ENCODE data around the gene NKX1-1.
A peak's percentile ranks its signal among the peaks of the same experiment; 100 is the strongest.

The NKX1-1 gene

DNA sequence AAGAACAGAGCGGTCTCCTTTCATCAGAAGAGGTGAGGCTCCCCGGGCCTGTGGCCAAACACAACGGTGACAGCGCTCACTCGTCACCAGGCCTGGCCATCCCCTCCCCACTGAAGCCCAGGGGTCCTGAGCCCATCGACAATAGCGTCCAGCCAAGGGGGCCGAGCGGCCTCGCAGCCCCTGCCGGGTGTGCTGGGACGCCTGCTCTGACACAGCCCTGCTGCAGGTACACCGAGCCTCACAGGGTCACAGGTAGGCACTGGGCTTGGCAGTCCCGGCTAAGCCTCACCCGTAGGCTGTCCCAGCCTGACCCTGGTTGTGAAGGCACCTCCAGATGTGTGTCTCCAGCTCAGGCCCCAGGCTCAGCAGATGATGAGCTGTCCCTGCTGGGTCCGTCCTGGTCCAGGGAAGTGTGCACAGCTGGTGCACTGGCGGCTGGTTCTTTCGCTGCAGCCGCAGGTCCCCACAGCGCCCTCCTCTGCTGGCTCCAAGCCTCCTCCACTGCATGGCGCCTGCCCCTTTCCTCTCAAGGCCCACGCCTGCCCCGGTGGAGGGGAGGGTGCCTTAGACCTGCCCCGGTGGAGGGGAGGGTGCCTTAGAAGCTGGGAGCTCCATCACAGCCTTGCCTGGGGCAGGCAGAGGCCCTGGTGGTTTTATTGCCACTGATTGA, 37.7 kb downstream of the NKX1-1 start:
- Histone ChIP-seq H3K4me3 (no peak overlapping the region), H3K27me3 (no peaks in the 10 kb centered on the region), H3K9me3 (peaks cover 10% of the 10 kb centered on the region), H4K20me1 (no peaks in the 10 kb centered on the region), H3K27ac (no peak overlapping the region), H3K36me3 (peaks cover 11% of the 10 kb centered on the region; the same call in 1 of the 2 replicates), H3K9ac (no peak overlapping the region), H3K4me1 (peaks cover 30% of the 10 kb centered on the region), H3K4me2 (no peak overlapping the region)
- no peak for TF ChIP-seq Cebpa-rat (IDR thresholded peaks at IDR 0.05)

DNA sequence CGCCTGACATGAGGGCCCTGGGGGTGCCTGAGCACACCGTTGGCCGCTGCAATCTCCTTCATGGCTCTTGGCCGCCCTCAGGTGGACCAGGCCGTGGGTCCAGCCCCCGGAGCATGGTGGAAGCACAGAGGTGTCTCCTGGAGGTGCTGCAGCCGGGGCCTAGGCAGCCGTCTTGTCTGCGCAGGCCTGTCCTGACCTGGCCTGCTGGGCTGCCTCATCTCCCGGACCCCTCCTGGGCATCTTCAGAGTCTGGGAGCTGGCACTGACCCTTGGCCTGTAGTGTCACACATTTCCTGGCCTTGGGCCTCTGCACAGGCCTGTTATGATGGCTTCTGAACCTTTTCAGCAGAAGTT, 38.3 kb downstream of the NKX1-1 start:
- TF ChIP-seq Cebpa-rat (IDR thresholded peaks at IDR 0.05), result no peak
- no peak overlapping the region for H3K4me3 ChIP-seq
- H3K9ac ChIP-seq, result no peak overlapping the region
- peaks cover 8% of the 10 kb centered on the region; the same call in 1 of the 2 replicates for H3K36me3 ChIP-seq
- no peak overlapping the region for H3K27ac ChIP-seq
- no peaks in the 10 kb centered on the region for H3K27me3 ChIP-seq
- H3K4me1 ChIP-seq, result peaks cover 30% of the 10 kb centered on the region
- peaks cover 5% of the 10 kb centered on the region for H3K9me3 ChIP-seq
- H4K20me1 ChIP-seq, result no peaks in the 10 kb centered on the region
- no peak overlapping the region for H3K4me2 ChIP-seq

DNA sequence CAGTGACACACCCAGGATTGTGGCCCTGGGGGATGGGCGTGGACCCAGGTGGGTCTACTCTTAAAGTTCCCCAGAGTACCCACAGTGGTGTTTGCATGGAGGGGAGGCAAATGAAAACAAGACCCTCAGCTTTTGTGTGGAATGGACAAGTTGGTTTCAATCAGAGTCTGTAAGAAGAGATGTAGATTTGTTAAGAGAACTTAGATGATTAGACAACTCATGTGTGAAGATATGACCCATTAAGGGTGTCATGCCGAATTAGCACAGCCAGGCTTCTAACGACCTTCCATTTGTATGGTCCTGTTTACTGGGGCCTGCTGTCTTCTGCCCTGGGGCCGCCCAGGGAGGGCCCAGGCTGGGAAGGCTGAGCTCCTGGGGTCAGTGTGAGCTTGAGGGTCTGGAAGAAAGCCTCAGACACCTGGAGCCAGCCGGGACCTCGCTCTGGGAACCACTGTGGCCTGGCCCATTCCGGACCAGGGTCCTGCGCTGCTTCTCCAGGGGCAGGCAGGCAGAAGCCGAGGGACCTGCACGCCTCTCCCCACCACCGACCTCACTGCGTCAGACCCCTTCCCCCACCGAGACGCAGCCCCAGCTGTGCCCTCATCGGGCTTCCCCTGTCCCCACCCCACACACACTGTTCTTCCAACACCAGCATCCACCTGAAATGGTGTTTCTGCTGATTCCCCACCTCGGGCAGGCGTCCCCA, 38.9 kb downstream of the NKX1-1 start:
- Histone ChIP-seq H4K20me1 (no peaks in the 10 kb centered on the region), H3K9me3 (no peaks in the 10 kb centered on the region)
- TF ChIP-seq Cebpa-rat (IDR thresholded peaks at IDR 0.05), result no peak

DNA sequence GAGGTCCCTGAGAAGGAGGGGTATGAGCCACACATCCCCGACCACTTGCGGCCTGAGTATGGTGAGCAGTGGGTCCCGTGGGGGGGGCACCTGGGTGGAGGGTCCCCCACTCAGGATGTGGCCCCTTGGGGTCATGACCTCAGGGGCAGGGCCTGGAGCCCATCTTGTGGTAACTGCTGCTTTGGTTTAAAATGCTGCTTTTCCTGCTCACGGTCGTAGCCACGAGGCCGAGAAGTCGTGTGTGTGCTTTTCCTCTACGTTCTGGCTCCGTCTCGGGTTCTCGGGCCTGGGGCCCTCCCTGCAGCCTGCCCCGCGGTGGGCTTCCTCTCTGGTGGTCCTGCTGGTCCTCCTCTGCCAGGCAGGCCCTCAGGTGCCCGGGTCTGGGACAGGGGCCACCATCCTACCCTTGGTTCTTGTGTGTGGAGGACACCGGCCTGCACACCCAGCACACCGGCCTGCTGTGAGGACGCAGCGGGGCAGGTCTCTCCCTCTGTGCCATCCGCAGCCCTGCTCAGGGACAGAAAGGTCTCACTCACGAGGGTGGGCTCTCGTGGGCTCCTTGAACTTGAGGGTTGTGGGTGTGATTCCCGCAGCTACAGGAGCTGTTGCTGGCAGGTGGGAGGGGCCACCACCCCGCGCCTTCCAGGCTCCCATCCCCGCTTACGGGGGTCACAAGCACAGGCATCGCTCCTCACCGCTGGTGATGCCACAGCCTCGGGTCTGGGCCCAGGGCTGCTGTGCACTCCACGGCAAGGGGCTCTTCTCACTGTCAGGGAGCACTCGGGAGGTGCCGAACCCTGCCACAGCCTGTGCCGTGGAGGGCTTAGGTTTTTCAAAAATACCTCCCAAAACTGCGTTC, 39.6 kb downstream of the NKX1-1 start:
- Histone ChIP-seq H3K4me2 (peak overlapping the region; percentile 64), H3K36me3 (no peaks in the 10 kb centered on the region), H3K4me3 (no peak overlapping the region), H4K20me1 (no peaks in the 10 kb centered on the region), H3K27me3 (no peaks in the 10 kb centered on the region), H3K9ac (0 out of 2 replicates have a peak overlapping the region, but pooled peaks have one; percentile 34), H3K27ac (peak overlapping the region; percentile 30; the same call in 1 of the 2 replicates), H3K4me1 (peaks cover 30% of the 10 kb centered on the region), H3K9me3 (no peaks in the 10 kb centered on the region)
- no peak for TF ChIP-seq Cebpa-rat (IDR thresholded peaks at IDR 0.05)

More for the DNA sequence above, 38.9 kb downstream of the NKX1-1 start:
- H3K27ac ChIP-seq, result 0 out of 2 replicates have a peak overlapping the region, but pooled peaks have one; percentile 30
- peak overlapping the region; percentile 64; the same call in 1 of the 2 replicates for H3K4me2 ChIP-seq
- H3K4me1 ChIP-seq, result peaks cover 30% of the 10 kb centered on the region
- H3K9ac ChIP-seq, result no peak overlapping the region
- no peak overlapping the region for H3K4me3 ChIP-seq
- H3K27me3 ChIP-seq, result no peaks in the 10 kb centered on the region
- peaks cover 3% of the 10 kb centered on the region; the same call in 1 of the 2 replicates for H3K36me3 ChIP-seq

DNA sequence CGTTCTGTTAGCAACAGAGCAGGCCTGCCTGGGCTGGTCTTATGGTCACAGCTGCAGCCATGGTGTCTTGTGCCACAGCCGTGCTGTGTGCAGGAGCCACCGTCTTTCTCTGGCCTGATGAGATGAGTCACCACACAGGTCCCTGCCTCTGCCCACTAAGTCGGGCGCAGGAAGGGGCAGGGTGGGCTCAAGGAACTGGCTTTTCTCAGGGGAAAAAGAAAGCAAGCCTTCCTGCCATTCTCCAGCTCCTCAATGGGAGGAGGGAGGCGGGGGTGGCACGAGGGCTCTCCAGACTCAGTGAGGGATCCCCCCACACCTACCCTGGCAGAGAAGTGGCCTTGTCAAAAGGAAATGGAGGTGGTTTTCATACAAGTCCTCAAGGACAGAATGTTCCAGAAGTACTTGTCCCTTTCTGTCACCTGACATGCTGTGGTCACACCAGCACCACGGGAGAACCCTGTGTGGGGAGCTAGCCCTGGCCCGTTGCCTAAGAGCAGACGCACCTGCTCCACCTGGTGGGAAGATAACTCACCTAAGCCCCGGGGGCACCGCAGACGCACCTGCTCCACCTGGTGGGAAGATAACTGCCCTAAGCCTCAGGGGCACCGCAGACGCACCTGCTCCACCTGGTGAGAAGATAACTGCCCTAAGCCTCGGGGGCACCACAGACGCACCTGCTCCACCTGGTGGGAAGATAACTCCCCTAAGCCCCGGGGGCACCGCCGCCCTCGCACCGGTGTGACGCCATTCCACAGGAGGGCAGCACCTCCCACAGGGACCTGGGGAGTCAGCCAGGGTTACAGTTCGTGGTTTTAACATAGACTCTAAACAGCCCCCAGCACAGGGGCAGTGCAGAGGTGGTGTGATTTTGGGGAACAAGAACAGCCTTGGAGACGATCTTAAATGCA, 40.7 kb downstream of the NKX1-1 start:
- no peaks in the 10 kb centered on the region for H3K9me3 ChIP-seq
- TF ChIP-seq Cebpa-rat (IDR thresholded peaks at IDR 0.05), result no peak

DNA sequence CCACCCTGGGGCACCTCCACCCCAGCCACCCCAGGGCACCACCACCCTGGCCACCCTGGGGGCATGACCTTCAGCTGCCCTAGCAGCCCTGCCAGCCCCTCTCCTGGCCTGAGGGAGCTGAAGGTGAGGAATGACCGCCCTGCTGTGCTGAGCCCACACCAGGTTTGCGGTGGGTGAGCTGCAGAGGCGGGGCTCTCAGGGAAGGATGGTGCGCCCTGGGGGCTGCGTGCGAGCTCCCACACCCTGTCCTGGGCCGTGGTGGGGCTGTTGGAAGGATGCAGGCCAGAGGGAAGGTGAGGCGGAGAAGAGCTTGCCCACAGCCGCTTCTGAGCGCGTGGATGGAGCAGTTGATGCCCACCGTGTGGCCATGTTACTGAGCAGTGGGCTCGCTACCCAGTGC, 41.5 kb downstream of the NKX1-1 start:
- H3K27me3 ChIP-seq, result no peaks in the 10 kb centered on the region
- H3K4me2 ChIP-seq, result peak overlapping the region; percentile 64; the same call in 1 of the 2 replicates
- H3K4me3 ChIP-seq, result no peak overlapping the region
- 0 out of 2 replicates have a peak, but pooled peaks cover 8% of the 10 kb centered on the region for H4K20me1 ChIP-seq
- no peaks in the 10 kb centered on the region for H3K36me3 ChIP-seq
- H3K9ac ChIP-seq, result no peak overlapping the region
- peak overlapping the region; percentile 18; the same call in 1 of the 2 replicates for H3K27ac ChIP-seq
- peaks cover 43% of the 10 kb centered on the region for H3K4me1 ChIP-seq
- TF ChIP-seq Cebpa-rat (IDR thresholded peaks at IDR 0.05), result no peak
- H3K9me3 ChIP-seq, result no peaks in the 10 kb centered on the region

More for the DNA sequence above, 40.7 kb downstream of the NKX1-1 start:
- Histone ChIP-seq H3K27ac (0 out of 2 replicates have a peak overlapping the region, but pooled peaks have one; percentile 30), H4K20me1 (no peaks in the 10 kb centered on the region), H3K4me3 (no peak overlapping the region), H3K4me2 (peak overlapping the region; percentile 64), H3K4me1 (peaks cover 35% of the 10 kb centered on the region), H3K9ac (0 out of 2 replicates have a peak overlapping the region, but pooled peaks have one; percentile 34), H3K27me3 (no peaks in the 10 kb centered on the region), H3K36me3 (no peaks in the 10 kb centered on the region)

DNA sequence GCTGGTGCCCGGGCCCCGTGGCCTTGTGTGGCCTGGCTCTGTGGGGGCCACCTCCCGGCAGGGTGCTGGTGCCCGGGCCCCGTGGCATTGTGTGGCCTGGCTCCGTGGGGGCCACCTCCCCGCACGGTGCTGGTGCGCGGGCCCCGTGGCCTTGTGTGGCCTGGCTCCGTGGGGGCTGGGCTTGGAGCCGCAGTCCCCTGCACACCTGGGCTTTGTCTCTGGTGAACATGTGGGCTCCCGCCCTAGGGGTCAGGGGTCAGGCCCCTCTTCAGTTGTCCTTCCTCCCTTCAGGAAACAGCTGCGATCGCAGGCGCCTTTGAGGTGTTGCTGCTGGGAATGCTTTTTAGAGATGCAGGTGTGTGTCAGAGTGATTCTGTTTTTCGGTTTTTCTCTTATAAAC, 42.0 kb downstream of the NKX1-1 start:
- Histone ChIP-seq H3K27ac (no peak overlapping the region), H3K27me3 (no peaks in the 10 kb centered on the region), H4K20me1 (0 out of 2 replicates have a peak, but pooled peaks cover 9% of the 10 kb centered on the region), H3K4me3 (no peak overlapping the region), H3K36me3 (no peaks in the 10 kb centered on the region), H3K9me3 (no peaks in the 10 kb centered on the region), H3K9ac (no peak overlapping the region), H3K4me1 (peaks cover 48% of the 10 kb centered on the region), H3K4me2 (no peak overlapping the region)
- no peak for TF ChIP-seq Cebpa-rat (IDR thresholded peaks at IDR 0.05)

DNA sequence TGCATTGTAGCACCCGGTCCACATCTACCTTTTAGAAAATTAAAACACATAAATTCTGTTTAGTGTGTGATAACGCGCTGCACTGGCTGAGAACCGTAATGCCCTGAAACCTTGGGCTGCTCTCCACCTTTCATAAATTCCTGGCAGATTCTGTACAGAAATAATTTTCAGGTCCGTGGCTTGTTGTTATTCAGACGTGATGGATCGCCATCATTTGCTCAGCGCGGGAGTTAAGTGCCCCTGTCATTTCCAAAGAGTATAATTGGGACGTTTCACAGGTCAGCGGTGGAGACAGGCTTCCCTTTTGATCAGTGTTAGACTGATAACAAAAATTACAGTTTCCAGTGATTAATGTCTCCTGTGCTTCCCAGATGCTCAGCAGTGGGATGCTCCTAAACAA, 42.7 kb downstream of the NKX1-1 start:
- TF ChIP-seq Cebpa-rat (IDR thresholded peaks at IDR 0.05), result no peak
- H3K27me3 ChIP-seq, result no peaks in the 10 kb centered on the region
- H3K9me3 ChIP-seq, result no peaks in the 10 kb centered on the region
- no peak overlapping the region for H3K9ac ChIP-seq
- no peak overlapping the region for H3K27ac ChIP-seq
- no peak overlapping the region for H3K4me2 ChIP-seq
- H4K20me1 ChIP-seq, result 0 out of 2 replicates have a peak, but pooled peaks cover 9% of the 10 kb centered on the region
- H3K36me3 ChIP-seq, result no peaks in the 10 kb centered on the region
- H3K4me3 ChIP-seq, result no peak overlapping the region
- peaks cover 55% of the 10 kb centered on the region for H3K4me1 ChIP-seq
